GM12878 (cell line): ENCODE measurements around the gene GUCY1A2. TPM values are rescaled to one million over a fixed set of nuclear protein-coding genes. Genes with fewer than 3 reads are reported as not detected.

Experiments
- ATAC-seq: fragments of 200-7000 bp; cut with Tn5 transposase; 3 replicates; pipeline ENCODE4 v1.9.1; 2020; ENCODE audit warnings: mild to moderate bottlenecking, moderate library complexity
- BruUV-seq: library from RNA; stranded (reverse); fragments of 400-500 nt; replicated peaks from 2 replicates; lab custom pipeline; 2021; lab: Mats Ljungman, UMichigan
- CTCF ChIA-PET: fragments of 300-600 bp; sonication (Branson Sonifier 250); formaldehyde crosslinking; extraction: SDS; loops from one replicate; lab custom pipeline; 2021; ENCODE audit warnings: inconsistent platforms; lab: Yijun Ruan, JAX
- POLR2A ChIA-PET: fragments of 350-600 bp; formaldehyde crosslinking; extraction: SDS; loops from one replicate; lab custom pipeline; 2021; ENCODE audit warnings: inconsistent platforms; lab: Charles Lee
- RAD21 ChIA-PET: fragments of 300-600 bp; sonication (Branson Sonifier 250); formaldehyde crosslinking; loops from one replicate; lab custom pipeline; 2023; ENCODE audit warnings: antibody characterized with exemption; ENCODE audit not compliant: unreplicated experiment; lab: Charles Lee
- SMC1A ChIA-PET: fragments of 300-600 bp; sonication (Branson Sonifier 250); formaldehyde crosslinking; loops from one replicate; lab custom pipeline; 2023; ENCODE audit not compliant: unreplicated experiment, uncharacterized antibody; lab: Charles Lee
- DNase-seq: peaks from one replicate; pipeline ENCODE4 v3.0.0-alpha.2; 2011; ENCODE audit warnings: low read depth, low spot score
- FAIRE-seq: peaks from 3 replicates; lab custom pipeline; 2011; peaks lifted over from hg19 to GRCh38; lab: Jason Lieb, UNC
- H2AFZ ChIP-seq: 2 replicates; pipeline ENCODE4 v1.6.0; 2011; ENCODE audit warnings: low read depth, low read length, control low read depth; ENCODE audit not compliant: control insufficient read depth
- H3K27ac ChIP-seq: 2 replicates; pipeline ENCODE4 v1.5.1; 2011; ENCODE audit warnings: control low read depth; ENCODE audit not compliant: control insufficient read depth, insufficient read depth
- H3K27me3 ChIP-seq, 2 experiments: replicated peaks in 1 of 2; 2 replicates each; pipeline versions ENCODE4 v1.6.0 to v1.6.1; 2011; ENCODE audit warnings: low read length in 1 of 2; ENCODE audit not compliant: control insufficient read depth in 2 of 2, insufficient read depth in 2 of 2
- H3K36me3 ChIP-seq, 2 experiments: 2 replicates each; pipeline ENCODE4 v1.5.1; 2011; ENCODE audit warnings: low read length in 1 of 2; ENCODE audit not compliant: control insufficient read depth in 2 of 2, insufficient read depth in 2 of 2
- H3K4me1 ChIP-seq: 2 replicates; pipeline ENCODE4 v1.6.1; 2011; ENCODE audit warnings: mild to moderate bottlenecking, low read length, moderate library complexity, mixed read lengths; ENCODE audit not compliant: control insufficient read depth, insufficient read depth
- H3K4me2 ChIP-seq: 2 replicates; pipeline ENCODE4 v1.6.0; 2011; ENCODE audit warnings: control low read depth; ENCODE audit not compliant: control insufficient read depth, insufficient read depth
- H3K4me3 ChIP-seq: fragments of 200-600 bp; sonication (generic); 2 replicates; pipeline ENCODE4 v1.5.1; 2016
- H3K79me2 ChIP-seq: 2 replicates; pipeline ENCODE4 v1.6.0; 2011; ENCODE audit warnings: low read length; ENCODE audit not compliant: control insufficient read depth, insufficient read depth
- H3K9ac ChIP-seq: 2 replicates; pipeline ENCODE4 v1.8.0; 2011; ENCODE audit warnings: low read length, control low read depth, mixed read lengths; ENCODE audit not compliant: control insufficient read depth, insufficient read depth
- H3K9me3 ChIP-seq: replicated peaks from 3 replicates; pipeline ENCODE4 v1.5.1; 2011; ENCODE audit warnings: mild to moderate bottlenecking, low read length; ENCODE audit not compliant: control insufficient read depth, insufficient read depth
- H4K20me1 ChIP-seq: 2 replicates; pipeline ENCODE4 v1.6.0; 2011; ENCODE audit not compliant: control insufficient read depth, insufficient read depth
- BRCA1 ChIP-seq: IDR thresholded peaks from 2 replicates; pipeline ENCODE4 v1.6.1; 2011; ENCODE audit warnings: low read depth, low read length, improper control_type of control experiment
- CEBPB ChIP-seq, 2 experiments: fragments of 150-350 bp in 1 of 2; IDR thresholded peaks; 2 replicates each; pipeline ENCODE4 v1.6.1; 2012 to 2014; ENCODE audit warnings: low read depth in 2 of 2, low read length in 2 of 2, borderline replicate concordance in 1 of 2, inconsistent platforms in 1 of 2
- CHD4 ChIP-seq: fragments of 200-600 bp; sonication (generic); IDR thresholded peaks from 2 replicates; pipeline ENCODE4 v1.6.1; 2016; ENCODE audit warnings: mild to moderate bottlenecking
- RAD21 ChIP-seq: IDR thresholded peaks from 2 replicates; pipeline ENCODE4 v1.6.1; 2011; ENCODE audit warnings: mild to moderate bottlenecking, low read depth, low read length, moderate library complexity; ENCODE audit not compliant: insufficient read depth
- RFX5 ChIP-seq: IDR thresholded peaks from 2 replicates; pipeline ENCODE4 v1.6.1; 2011; ENCODE audit warnings: low read depth, low read length, improper control_type of control experiment
- SMAD5 ChIP-seq: IDR thresholded peaks from 2 replicates; pipeline ENCODE4 v1.6.1; 2016; ENCODE audit warnings: antibody characterized with exemption, low read depth
- TAF1 ChIP-seq: IDR thresholded peaks from 2 replicates; pipeline ENCODE4 v1.6.1; 2011; ENCODE audit warnings: mild to moderate bottlenecking, low read depth, low read length, borderline replicate concordance
- TCF7 ChIP-seq: IDR thresholded peaks from 2 replicates; pipeline ENCODE4 v1.6.1; 2014; ENCODE audit warnings: antibody characterized with exemption, borderline replicate concordance
- YY1 ChIP-seq: IDR thresholded peaks from 2 replicates; pipeline ENCODE4 v1.6.1; 2011; ENCODE audit warnings: low read depth, mild to moderate bottlenecking, low read length
- ZNF274 ChIP-seq: IDR thresholded peaks from one replicate; pipeline ENCODE4 v1.8.0; 2011; ENCODE audit not compliant: insufficient read length, insufficient read depth
- WGBS: methylation state at CpG from one replicate; pipeline ENCODE4 v1.1.6; 2016; ENCODE audit warnings: low lambda C conversion rate; ENCODE audit not compliant: insufficient replicate concordance, insufficient coverage; ENCODE audit errors: missing lambda C conversion rate; 5-methylcytosine and 5-hydroxymethylcytosine counted together
- in situ Hi-C: fragments of 300-500 bp; cut with MboI; formaldehyde crosslinking; loops from 9 replicates; pipeline ENCODE4 v1.14.3; 2018; ENCODE audit warnings: mixed read lengths
- intact Hi-C: fragments of 100-400 bp; cut with micrococcal nuclease; formaldehyde crosslinking; loops from one replicate; pipeline ENCODE4 v1.14.2; 2022; ENCODE audit not compliant: unreplicated experiment
- polyA plus RNA-seq, 11 experiments: library from polyadenylated mRNA; depleted of rRNA in 4 of 11; unstranded in 6 of 11; stranded (reverse) in 5 of 11; fragments of >200 nt; fragmentation: Nextera tagmentation in 4 of 11; fragmentation: Illumina TruSeq in 1 of 11; extraction: Ambion mirVana in 4 of 11; extraction: Trizol in 1 of 11; gene quantifications; 1 replicate in 1 of 11; 2 replicates in 10 of 11; pipeline versions ENCODE4 v1.2.1 to v1.2.3, GENCODE V29; 2011 to 2016; ENCODE audit warnings: inconsistent platforms in 2 of 11, missing spikeins in 2 of 11, low read depth in 1 of 11
- total RNA-seq, 4 experiments: library from RNA; depleted of rRNA in 3 of 4; stranded (reverse); fragments of >200 nt in 3 of 4; fragmentation: Illumina TruSeq in 1 of 4; extraction: Trizol in 1 of 4; gene quantifications; 2 replicates each; pipeline versions ENCODE4 v1.2.1 to v1.2.3, GENCODE V29; 2013 to 2021
- TF ChIP-seq, protein P1 (sequence below): fragments of 450-650 bp; IDR thresholded peaks from 2 replicates; pipeline ENCODE4 v1.6.1; 2014; ENCODE audit warnings: mild to moderate bottlenecking

Gene GUCY1A2
- total and polyA plus RNA-seq, 10 of the 15 experiments (the other 5 are each of a cell fraction or from before 2014, with no cell fraction given), result under 0.01 to 0.03 (median under 0.01) TPM; not detected in 4

DNA sequence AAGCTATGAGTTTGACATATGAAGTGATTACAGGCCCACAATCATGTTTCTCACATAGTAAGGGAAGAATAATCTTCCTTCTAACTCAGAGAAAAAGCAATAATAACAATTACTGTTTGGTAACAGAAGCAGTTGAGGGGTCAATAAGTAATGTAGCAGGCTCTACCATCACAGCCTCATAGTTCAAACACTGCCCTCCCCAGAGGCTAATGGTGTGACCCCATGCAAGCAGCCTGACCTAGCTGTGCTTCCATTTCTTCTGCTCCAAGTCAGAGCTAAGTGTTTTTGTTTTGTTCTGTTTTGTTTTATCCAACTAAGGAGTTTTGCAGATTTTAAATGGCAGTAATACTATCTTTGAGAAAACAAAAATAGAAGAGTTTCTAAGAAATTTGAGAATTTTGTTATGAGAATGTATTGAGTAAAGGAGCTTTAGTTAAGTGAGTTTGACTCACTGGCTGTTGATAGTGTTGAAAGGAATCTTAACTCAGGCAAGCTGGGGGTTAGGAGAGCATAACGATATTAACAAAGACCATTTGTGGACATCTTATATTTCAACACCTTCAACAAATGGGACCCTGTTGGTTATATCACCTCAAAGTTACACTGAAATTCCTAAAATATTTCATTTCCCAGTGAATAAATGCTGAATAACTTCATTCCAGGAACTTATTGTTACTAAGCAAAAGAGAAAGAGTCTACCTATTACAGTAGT, 48.5 kb downstream of the GUCY1A2 start:
- SMC1A ChIA-PET, result no interaction called here
- no peak for ATAC-seq
- CTCF ChIA-PET, result no interaction called here
- no peaks in the 10 kb centered on the region for H4K20me1 ChIP-seq
- no peak overlapping the region for H3K9ac ChIP-seq
- no peak for FAIRE-seq
- no peak overlapping the region for H3K4me2 ChIP-seq
- no peak overlapping the region for H2AFZ ChIP-seq
- no peak for DNase-seq
- TF ChIP-seq RFX5 (no peak), TAF1 (no peak), SMAD5 (no peak), ZNF274 (no peak), YY1 (no peak), RAD21 (no peak), CEBPB (IDR thresholded peaks at IDR 0.05; ENCODE audit: borderline replicate concordance in 1 of 2, low read depth in 2 of 2, low read length in 2 of 2) (no peak), CHD4 (no peak), BRCA1 (no peak), TCF7 (no peak)
- TF ChIP-seq, protein P1, sequence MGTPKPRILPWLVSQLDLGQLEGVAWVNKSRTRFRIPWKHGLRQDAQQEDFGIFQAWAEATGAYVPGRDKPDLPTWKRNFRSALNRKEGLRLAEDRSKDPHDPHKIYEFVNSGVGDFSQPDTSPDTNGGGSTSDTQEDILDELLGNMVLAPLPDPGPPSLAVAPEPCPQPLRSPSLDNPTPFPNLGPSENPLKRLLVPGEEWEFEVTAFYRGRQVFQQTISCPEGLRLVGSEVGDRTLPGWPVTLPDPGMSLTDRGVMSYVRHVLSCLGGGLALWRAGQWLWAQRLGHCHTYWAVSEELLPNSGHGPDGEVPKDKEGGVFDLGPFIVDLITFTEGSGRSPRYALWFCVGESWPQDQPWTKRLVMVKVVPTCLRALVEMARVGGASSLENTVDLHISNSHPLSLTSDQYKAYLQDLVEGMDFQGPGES, result no peak
- RAD21 ChIA-PET, result no interaction called here
- BruUV-seq, result no TSS peak
- no peak overlapping the region for H3K4me3 ChIP-seq
- POLR2A ChIA-PET, result no interaction called here
- no peaks in the 10 kb centered on the region for H3K9me3 ChIP-seq
- in situ Hi-C loops, result no loop called here
- no peak overlapping the region for H3K27ac ChIP-seq
- no peaks in the 10 kb centered on the region for H3K36me3 ChIP-seq
- H3K79me2 ChIP-seq, result no peaks in the 10 kb centered on the region
- 86% methylated on average over 1 of the region's 1 CpG for WGBS
- H3K27me3 ChIP-seq, result no peaks in the 10 kb centered on the region
- H3K4me1 ChIP-seq, result no peaks in the 10 kb centered on the region
- intact Hi-C loops, result no loop called here
